WTC11 (cell line): ENCODE data around the gene SGMS1.

Source experiments
- CREB1 ChIP-seq: sonication (generic); formaldehyde crosslinking; IDR thresholded peaks from 2 replicates; pipeline ENCODE4 v1.8.0; 2023; ENCODE audit warnings: mild to moderate bottlenecking, missing genetic modification reagents
- CTCF ChIP-seq: fragments of 200-600 bp; IDR thresholded peaks from 2 replicates; pipeline ENCODE4 v1.8.0; 2022; ENCODE audit warnings: antibody characterized with exemption
- E2F1 ChIP-seq: sonication (generic); formaldehyde crosslinking; IDR thresholded peaks from 2 replicates; pipeline ENCODE4 v1.8.0; 2022; ENCODE audit warnings: mild to moderate bottlenecking, missing genetic modification reagents
- ETV6 ChIP-seq: sonication (generic); formaldehyde crosslinking; IDR thresholded peaks from 2 replicates; pipeline ENCODE4 v1.8.1; 2022; ENCODE audit warnings: mild to moderate bottlenecking, missing genetic modification reagents
- GRHL2 ChIP-seq: fragments of 250-450 bp; sonication (Bioruptor Pico); IDR thresholded peaks from 2 replicates; pipeline ENCODE4 v1.8.0; 2022; ENCODE audit warnings: mild to moderate bottlenecking, moderate library complexity; ENCODE audit not compliant: insufficient replicate concordance, severe bottlenecking
- HMGA2 ChIP-seq: fragments of 250-450 bp; sonication (Bioruptor Pico); IDR thresholded peaks from 2 replicates; pipeline ENCODE4 v1.4.0; 2021; ENCODE audit warnings: mild to moderate bottlenecking, moderate library complexity
- JUN ChIP-seq: sonication (generic); formaldehyde crosslinking; IDR thresholded peaks from 2 replicates; pipeline ENCODE4 v1.8.0; 2023; ENCODE audit warnings: mild to moderate bottlenecking, missing genetic modification reagents
- NFATC4 ChIP-seq: fragments of 250-450 bp; sonication (Bioruptor Pico); IDR thresholded peaks from 2 replicates; pipeline ENCODE4 v1.9.0; 2021; ENCODE audit warnings: mild to moderate bottlenecking
- NFYB ChIP-seq: sonication (generic); formaldehyde crosslinking; conservative IDR thresholded peaks from 2 replicates; pipeline ENCODE4 v1.8.0; 2022; ENCODE audit warnings: low read depth, missing genetic modification reagents
- TCF7 ChIP-seq: sonication (generic); formaldehyde crosslinking; IDR thresholded peaks from 2 replicates; pipeline ENCODE4 v1.8.0; 2022; ENCODE audit warnings: mild to moderate bottlenecking, low read depth, missing genetic modification reagents, moderate library complexity
- USF1 ChIP-seq: sonication (generic); formaldehyde crosslinking; IDR thresholded peaks from 2 replicates; pipeline ENCODE4 v1.8.0; 2022; ENCODE audit warnings: mild to moderate bottlenecking, missing genetic modification reagents

GRCh38 chr10:50544095-50544856 is 79.5 kb downstream of the SGMS1 start:
- TF ChIP-seq CTCF (no peak), JUN (CRISPR knock-in tag) (no peak), E2F1 (CRISPR knock-in tag) (no peak), NFATC4 (CRISPR knock-in tag) (no peak), TCF7 (no peak), NFYB (CRISPR knock-in tag) (no peak), CREB1 (CRISPR knock-in tag) (no peak), GRHL2 (CRISPR knock-in tag) (no peak), ETV6 (CRISPR knock-in tag) (no peak), HMGA2 (CRISPR knock-in tag) (no peak), USF1 (CRISPR knock-in tag) (no peak)
